NCI-H2107 (cell line): Measurements from ENCODE around the gene IVNS1ABP.
"Not testable (repeated sequence)": the region's sequence is repeated elsewhere in the genome, so short reads cannot be mapped to it uniquely, and the experiment has no call there.

Experiments used
- DNase-seq: peaks from one replicate; lab custom pipeline; 2025; lab: John Stamatoyannopoulos, UW

Gene IVNS1ABP

GRCh38 chr1:185328255-185328654 lies 11.2 kb upstream of the IVNS1ABP start:
- no peak for DNase-seq

- DNase-seq: no peak
Measured at GRCh38 chr1:185325413-185325812, 8.4 kb upstream of the IVNS1ABP start.

DNA sequence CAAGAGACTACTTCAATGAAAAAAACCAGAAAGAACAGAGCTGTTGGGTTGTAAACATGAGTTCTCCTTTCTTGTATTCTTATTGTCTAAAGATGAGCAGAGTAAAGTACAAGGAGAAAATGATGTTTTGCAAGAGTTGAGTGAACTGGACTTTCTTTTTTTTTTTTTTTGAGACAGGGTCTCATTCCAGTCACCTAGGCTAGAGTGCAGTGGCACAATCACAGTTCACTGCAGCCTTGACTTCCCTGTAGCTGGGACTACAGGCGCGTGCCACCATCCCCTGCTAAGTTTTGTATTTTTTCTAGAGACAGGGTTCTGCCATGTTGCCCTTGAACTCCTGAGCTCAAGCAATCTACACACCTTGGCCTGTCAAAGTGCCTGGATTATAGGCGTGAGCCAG lies 7.1 kb upstream of the IVNS1ABP start:
- no peak for DNase-seq

GRCh38 chr1:185322636-185323035 lies 5.6 kb upstream of the IVNS1ABP start:
- no peak for DNase-seq

GRCh38 chr1:185321653-185322221 lies 4.7 kb upstream of the IVNS1ABP start:
- not testable (repeated sequence) for DNase-seq

GRCh38 chr1:185321104-185321503 lies 4.1 kb upstream of the IVNS1ABP start:
- not testable (repeated sequence) for DNase-seq

- no peak for DNase-seq
Measured at GRCh38 chr1:185319139-185319475, 2.1 kb upstream of the IVNS1ABP start.

DNA sequence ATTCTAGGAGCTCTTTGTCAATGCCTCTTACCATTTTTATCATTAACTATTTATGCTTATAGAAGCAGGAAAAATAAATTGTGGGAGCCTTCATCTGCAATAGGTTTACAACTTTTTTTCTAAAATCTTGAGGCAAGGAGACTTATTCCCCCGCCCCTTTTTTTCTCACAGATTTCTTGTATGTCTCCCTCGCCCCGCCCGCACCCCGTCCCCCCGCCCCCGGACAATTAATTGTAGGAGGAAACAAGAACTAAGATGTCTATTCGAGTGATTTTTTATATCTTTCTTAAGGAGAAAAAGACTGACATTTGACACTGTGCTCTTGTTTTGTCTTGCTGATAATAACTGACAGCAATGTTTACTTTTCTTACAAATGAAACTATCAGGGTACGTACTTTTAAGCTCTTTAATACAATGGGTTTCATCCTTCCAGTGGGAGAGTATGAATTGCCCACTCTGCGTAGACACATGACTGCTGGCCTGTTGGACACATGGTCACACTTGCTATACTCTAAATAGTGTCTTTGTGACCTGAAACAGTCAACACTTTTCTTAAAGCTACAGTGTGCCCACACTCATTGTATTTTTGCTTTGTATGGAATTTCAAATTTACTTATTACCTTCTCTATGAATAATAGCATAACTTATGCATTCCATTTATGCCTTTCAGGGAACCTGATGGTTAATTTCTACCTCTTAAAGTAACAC lies 1.5 kb upstream of the IVNS1ABP start:
- DNase-seq: no peak

- peak; percentile 31 for DNase-seq
Measured at GRCh38 chr1:185317886-185318310, 855 bp upstream of the IVNS1ABP start.

- peak; percentile 73 for DNase-seq
Measured at GRCh38 chr1:185316163-185317033, 645 bp downstream of the IVNS1ABP start.

GRCh38 chr1:185315445-185316071 lies 1.5 kb downstream of the IVNS1ABP start:
- no peak for DNase-seq

DNA sequence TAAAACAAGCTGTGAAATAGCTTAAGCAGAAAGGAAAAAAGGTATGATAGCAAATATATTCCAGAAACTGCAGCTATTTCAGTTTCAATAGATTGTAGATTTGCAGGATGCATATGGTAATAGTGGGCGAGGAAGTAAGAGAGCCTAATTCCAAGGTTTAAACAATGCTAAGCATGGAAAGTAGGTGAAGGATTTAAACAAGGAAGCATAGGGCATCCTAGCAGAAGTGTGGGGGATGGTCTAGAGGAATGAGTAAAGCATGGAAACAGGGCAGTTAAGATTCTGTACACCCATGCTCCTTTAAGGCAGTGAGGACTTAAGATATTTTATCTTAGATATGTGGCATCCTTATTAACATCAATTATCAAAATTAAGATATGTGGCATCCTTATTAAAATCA lies 2.6 kb downstream of the IVNS1ABP start:
- DNase-seq: no peak

DNA sequence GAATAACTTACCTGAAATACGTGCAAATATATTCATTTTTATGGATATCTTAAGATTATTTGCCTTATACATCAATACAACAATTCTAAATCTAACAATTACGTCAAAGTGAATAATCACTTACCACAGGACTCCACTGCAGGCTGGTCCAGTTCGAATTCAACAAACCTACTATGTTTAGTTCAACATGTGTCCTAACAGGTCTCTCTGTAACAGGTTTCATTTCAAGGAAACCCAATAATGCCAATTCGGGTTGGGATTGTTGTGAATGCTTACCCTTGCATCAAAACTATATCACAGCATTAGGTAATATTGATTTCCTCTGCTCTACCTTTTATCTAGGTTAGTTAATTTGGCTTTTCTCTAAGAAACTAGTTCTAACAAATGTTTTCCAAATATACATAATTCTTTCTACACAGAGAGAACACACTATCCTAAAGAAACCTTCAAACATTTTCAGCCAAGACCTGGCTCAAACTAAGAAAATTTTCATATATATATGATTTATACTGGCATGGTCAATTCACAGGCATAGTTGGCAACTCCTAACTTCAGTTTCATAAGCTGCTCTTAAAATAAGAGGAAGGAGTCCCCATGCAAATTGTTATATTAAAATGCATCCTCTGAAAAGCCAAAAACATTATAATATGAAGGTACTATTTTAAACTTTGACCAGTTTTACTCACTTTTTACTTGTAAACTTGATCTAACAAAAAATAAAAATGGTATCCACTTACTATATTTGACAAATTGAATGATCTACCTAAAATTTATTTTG lies 4.5 kb downstream of the IVNS1ABP start:
- DNase-seq: no peak

DNA sequence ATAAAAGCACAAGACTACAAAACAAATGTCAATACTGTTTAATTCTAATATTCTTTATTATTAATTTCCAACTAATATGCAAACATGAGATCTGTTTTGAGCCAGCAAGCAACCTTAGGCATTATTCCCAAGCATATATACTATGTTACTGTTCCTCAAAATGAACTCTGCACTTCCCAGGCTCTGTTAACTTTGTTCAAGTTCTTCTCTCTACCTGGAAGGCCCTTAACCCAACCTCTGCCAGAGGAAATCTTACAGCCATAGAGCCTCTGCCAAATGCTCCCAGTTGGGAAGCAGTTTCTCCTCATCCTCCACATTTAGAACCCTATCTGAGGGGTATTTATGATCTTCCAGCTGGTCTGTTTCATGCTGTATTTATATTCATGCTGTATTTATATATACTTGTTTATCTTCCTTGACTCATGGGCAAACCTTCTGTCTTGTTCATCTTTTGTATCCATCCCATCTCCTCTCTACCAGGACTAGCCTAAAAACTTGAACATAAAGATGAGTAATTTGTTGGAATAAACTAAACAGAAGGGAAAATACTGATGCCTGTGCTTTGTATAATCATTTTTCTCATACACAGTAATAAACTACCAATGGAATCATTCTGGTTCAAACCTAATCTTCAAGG lies 5.3 kb downstream of the IVNS1ABP start:
- no peak for DNase-seq

DNA sequence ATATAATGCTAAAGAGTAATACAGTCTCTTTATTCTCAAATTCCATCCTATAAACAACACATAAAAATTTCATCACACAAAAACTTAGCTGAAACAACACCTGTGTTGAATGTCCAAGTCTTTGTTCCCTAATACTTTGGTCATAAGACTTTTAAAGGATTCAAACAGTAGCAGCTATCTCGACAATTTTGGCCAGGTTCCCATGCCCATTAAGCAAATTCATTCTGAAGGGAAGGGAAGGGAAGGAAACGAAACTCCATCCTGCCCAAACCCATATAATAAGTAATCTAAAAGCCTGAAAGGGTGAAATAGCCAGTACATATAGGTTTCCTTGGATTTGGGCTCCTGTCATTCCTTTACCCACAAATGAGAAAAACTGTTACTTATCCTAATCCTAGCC lies 7.5 kb downstream of the IVNS1ABP start:
- no peak for DNase-seq

DNA sequence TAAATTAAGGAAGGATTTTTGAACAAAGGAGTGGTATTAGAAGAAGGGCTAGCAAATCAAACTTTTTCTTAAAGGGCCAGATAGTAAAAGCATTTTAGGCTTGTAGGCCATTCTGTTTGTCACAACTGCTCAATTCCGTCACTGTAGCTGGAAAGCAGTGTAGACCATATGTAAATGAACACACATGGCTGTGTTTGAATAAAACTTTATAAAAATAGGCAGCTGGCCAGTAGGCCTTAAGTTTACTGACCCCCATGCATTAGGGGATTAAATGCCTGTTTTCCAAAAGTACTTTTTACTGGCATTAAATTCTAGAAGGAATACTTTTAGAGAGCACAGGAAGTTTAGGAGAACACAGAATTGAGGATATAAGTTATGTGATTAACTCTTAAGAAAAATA lies 8.9 kb downstream of the IVNS1ABP start:
- DNase-seq: no peak

- no peak for DNase-seq
Measured at GRCh38 chr1:185305419-185305818, 11.6 kb downstream of the IVNS1ABP start.

- DNase-seq: no peak
Measured at GRCh38 chr1:185300152-185300551, 16.9 kb downstream of the IVNS1ABP start.

GRCh38 chr1:185297982-185298381 lies 19.1 kb downstream of the IVNS1ABP start:
- DNase-seq: no peak

- DNase-seq: no peak
Measured at GRCh38 chr1:185295091-185295490, 22.0 kb downstream of the IVNS1ABP start.

- no peak for DNase-seq
Measured at GRCh38 chr1:185293967-185294542, 23.0 kb downstream of the IVNS1ABP start.
